Measurements from ENCODE around the gene IGFL4. TPM values are rescaled to one million over a fixed set of nuclear protein-coding genes. Genes with fewer than 3 reads are reported as not detected.

Gene IGFL4
- total and polyA plus RNA-seq, 9 of the 15 experiments (the other 6 are each of a cell fraction or from before 2014, with no cell fraction given), result not detected

- no peak overlapping the region for H3K27ac ChIP-seq (ENCODE audit: extremely low read depth, low read depth, low read length)
- intact Hi-C loops (cut with micrococcal nuclease), result no loop called here
- peak overlapping the region in 1 of 2 experiments; percentile 56; a peak in 1 of 4 replicates for H3K9ac ChIP-seq (ENCODE audit: insufficient read depth in 1 of 2, low read depth in 2 of 2, low read length in 2 of 2)
- H3K27me3 ChIP-seq (ENCODE audit: control insufficient read depth in 2 of 2, insufficient read depth in 2 of 2, low read length in 2 of 2), result no peaks in the 10 kb centered on the region
- H3K9me3 ChIP-seq (replicated peaks; ENCODE audit: control insufficient read depth, insufficient read depth, low read depth, low read length), result no peaks in the 10 kb centered on the region
- CTCF ChIA-PET (ENCODE audit: low intra/inter-chr PET ratio), result interaction anchor here (1.0 kb wide), 1 partner anchor 104 kb away, joined by 3 read pairs; no protein-coding TSS in a partner anchor
- POLR2A ChIA-PET, result no interaction called here
- H3K4me2 ChIP-seq (ENCODE audit: insufficient read depth, low read length), result no peak overlapping the region
- H2AFZ ChIP-seq (ENCODE audit: low read depth, low read length), result no peak overlapping the region
- ATAC-seq, result no peak
- BruUV-seq (replicated peaks), result no TSS peak
- no peak for FAIRE-seq
- TF ChIP-seq CREB3 (tag; conservative IDR thresholded peaks at IDR 0.05; ENCODE audit: low read depth) (no peak), PBX2 (CRISPR knock-in tag; IDR thresholded peaks at IDR 0.05; ENCODE audit: low read depth) (no peak), PBX2 (tag; conservative IDR thresholded peaks at IDR 0.05; ENCODE audit: low read depth) (no peak), ZNF124 (CRISPR knock-in tag; IDR thresholded peaks at IDR 0.05) (0 out of 2 replicates have a peak, but pooled peaks have one; percentile 32)
- no peaks in the 10 kb centered on the region for H3K9me1 ChIP-seq (ENCODE audit: control insufficient read depth, insufficient read depth, low read length)
- no peak for DNase-seq (ENCODE audit: extremely low read depth in 1 of 4, low spot score in 3 of 4)
- peaks cover 2% of the 10 kb centered on the region; the same call in 1 of the 2 replicates for H4K20me1 ChIP-seq (replicated peaks; ENCODE audit: control insufficient read depth, insufficient read depth, low read length)
- in situ Hi-C loops (cut with MboI), result no loop called here
- peaks cover 14% of the 10 kb centered on the region; the same call in 1 of the 3 replicates for H3K36me3 ChIP-seq (ENCODE audit: control insufficient read depth, insufficient read depth, low read length)
- peaks cover 8 to 47% of the 10 kb centered on the region in 2 experiments; a peak in 4 of 5 replicates for H3K4me1 ChIP-seq (replicated peaks in 1 of 2; ENCODE audit: control insufficient read depth in 2 of 2, insufficient read depth in 2 of 2, low read length in 2 of 2)
- no peaks in the 10 kb centered on the region for H3K79me2 ChIP-seq (ENCODE audit: control insufficient read depth, insufficient read depth, low read length)
- H3K4me3 ChIP-seq, result no peak overlapping the region
- WGBS (ENCODE audit: insufficient coverage, low coverage, missing lambda C conversion rate), result 89% methylated on average over 10 of the region's 15 CpGs
Observed at GRCh38 chr19:46017874-46018675, 22.7 kb downstream of the IGFL4 start.
